GM18867 (cell line): ENCODE results near the gene TMIGD2.

ENCODE experiments used
- ATAC-seq: cut with Tn5 transposase; IDR thresholded peaks from one replicate; pipeline ENCODE4 v1.9.1; 2021; ENCODE audit warnings: mild to moderate bottlenecking, moderate library complexity; ENCODE audit not compliant: unreplicated experiment

The TMIGD2 gene

DNA sequence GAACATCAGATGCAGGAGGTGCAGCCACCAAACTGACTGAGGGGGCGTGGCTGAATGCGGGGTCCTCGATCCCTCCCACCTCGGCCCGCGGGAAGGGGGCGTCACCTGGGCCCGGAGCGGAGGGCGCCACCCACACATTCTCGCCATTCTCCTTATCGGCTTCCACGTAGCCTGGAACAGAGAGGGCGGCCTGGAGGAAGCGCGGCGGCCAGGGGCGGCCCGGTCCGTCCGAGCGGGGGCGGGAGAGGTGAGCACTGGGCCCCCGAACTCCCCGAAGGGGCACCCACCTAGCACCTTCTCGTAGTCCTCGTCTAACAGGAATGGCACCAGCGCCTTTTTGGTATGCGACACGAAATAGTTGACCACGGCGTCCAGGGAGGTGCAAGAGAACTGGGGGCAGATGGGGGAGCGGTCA lies 24.7 kb upstream of the TMIGD2 start:
- no peak for ATAC-seq

DNA sequence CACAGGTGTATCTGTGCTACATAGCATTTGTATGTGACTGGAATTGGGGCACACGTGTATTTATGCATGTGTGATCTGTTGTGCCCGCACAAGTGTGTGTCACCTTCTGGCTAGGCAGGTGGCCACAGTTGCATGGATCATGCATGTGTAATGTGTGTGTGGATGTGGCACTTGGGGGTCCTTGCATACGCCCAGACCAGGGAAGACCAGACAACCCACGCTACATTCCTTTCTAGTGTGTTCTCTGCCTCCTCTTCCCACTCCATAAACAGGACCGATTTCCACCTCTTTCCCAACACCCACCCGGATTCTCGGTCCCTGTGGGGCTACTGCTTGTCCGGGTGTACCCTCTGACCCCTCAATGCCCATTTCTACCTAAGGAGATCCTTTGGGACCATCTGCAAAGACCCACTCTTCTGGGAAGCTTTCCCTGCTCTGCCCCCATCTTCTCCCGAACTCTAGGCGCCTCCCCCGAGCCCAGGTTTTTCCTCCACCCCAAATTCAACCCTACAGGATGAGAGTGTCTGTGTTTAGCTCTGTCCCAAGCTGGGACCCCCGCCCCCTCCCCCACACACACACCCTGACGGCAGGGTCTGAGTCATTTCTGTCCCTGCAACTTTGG lies 24.1 kb upstream of the TMIGD2 start:
- ATAC-seq, result no peak

DNA sequence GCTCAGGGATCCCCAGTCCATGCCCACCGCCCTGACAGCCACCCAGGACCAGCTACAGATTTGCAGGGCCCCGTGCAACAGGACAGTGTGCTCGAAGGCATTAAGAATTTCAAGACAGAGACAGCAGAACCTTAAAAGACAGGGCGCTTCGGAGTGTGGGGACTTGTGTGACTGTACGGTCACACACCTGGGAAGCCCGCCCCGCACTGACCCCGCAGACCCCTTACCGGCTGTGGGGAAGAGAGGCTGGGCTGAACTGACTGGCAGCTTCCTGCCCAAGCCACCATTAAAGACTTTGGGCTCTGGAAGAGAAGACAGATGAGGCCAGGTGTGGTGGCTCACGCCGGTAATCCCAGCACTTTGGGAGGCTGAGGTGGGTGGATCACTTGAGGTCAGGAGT lies 22.0 kb upstream of the TMIGD2 start:
- no peak for ATAC-seq

GRCh38 chr19:4323692-4324091 lies 21.5 kb upstream of the TMIGD2 start:
- no peak for ATAC-seq

GRCh38 chr19:4322942-4323665 lies 20.9 kb upstream of the TMIGD2 start:
- ATAC-seq, result no peak

DNA sequence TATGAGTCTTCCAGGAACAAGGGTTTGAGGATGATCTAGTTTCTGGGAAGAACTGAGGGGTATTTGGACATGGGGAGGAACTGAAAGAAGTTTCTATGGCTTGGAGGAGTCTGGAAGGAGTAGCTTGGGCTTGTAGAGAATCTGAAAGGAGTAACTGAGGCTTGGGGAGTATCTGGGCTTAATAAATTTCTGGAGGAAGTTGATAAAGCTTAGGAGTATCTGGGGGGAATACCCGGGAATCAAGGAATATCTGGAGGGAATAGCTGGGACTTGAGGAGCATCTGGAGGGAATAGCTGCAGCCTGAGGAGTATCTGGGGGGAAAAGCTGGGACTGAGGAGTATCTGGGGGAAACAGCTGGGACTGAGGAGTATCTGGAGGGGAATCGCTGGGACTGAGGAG lies 18.2 kb upstream of the TMIGD2 start:
- no peak for ATAC-seq

DNA sequence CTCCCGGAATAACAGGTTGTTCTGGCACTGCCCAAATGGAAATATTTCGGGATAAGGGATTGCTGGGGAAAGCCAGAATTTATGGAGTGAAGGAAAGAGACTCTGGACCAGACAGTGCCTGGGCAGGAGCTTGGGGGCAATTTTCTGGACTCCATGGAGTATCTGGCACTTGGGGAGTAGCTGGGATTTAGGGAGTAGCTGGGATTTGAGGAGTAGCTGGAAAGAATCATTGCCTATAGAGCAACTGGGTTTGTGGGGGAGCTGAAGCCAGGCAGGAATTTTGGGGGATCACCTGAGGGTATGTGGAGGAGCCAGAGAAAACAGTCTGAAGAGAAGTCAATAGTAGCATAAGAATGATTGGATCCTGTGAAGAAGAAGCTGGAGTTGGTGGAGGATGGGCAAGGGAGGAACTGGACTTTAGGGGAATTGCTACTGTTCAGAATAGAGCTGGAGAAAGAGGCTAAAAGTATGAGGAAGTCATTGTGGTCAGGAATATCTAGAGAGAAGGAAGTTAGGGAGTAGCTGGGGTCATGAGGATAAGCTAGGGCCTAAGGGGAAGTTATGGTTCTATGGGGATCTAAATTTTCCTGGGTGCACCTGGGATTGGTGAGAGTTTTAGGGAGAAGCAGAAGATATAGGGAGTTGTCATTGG lies 17.0 kb upstream of the TMIGD2 start:
- ATAC-seq, result no peak

GRCh38 chr19:4318460-4318859 lies 16.3 kb upstream of the TMIGD2 start:
- no peak for ATAC-seq

- no peak for ATAC-seq
Measured at GRCh38 chr19:4316956-4317355, 14.8 kb upstream of the TMIGD2 start.

DNA sequence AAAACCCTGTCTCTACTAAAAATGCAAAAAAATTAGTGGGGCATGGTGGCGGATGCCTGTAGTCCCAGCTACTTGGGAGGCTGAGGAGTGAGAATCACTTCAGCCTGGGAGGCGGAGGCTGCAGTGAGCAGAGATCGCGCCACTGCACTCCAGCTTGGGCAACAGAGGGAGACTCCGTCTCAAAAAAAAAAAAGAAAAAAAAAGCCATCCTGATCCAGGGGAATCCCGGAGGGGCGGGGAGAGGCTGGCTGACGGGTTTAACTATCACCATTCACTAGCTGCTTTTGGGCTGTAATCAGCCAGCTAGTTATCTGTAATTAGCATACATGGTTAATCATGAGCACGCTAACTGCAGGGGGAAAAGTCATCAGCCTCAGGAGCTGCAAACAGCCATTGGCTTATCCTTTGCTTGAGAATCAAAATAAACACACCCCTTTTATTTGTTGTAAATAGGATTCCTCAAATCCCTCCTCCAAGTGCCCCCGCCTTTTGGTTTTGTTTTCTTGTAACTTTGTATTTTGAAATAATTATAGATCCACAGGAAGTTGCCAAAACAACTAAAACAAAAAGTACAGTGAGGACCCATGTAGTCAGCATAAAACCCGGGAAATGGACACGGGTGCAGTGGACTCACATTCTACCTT lies 11.8 kb upstream of the TMIGD2 start:
- ATAC-seq, result no peak

DNA sequence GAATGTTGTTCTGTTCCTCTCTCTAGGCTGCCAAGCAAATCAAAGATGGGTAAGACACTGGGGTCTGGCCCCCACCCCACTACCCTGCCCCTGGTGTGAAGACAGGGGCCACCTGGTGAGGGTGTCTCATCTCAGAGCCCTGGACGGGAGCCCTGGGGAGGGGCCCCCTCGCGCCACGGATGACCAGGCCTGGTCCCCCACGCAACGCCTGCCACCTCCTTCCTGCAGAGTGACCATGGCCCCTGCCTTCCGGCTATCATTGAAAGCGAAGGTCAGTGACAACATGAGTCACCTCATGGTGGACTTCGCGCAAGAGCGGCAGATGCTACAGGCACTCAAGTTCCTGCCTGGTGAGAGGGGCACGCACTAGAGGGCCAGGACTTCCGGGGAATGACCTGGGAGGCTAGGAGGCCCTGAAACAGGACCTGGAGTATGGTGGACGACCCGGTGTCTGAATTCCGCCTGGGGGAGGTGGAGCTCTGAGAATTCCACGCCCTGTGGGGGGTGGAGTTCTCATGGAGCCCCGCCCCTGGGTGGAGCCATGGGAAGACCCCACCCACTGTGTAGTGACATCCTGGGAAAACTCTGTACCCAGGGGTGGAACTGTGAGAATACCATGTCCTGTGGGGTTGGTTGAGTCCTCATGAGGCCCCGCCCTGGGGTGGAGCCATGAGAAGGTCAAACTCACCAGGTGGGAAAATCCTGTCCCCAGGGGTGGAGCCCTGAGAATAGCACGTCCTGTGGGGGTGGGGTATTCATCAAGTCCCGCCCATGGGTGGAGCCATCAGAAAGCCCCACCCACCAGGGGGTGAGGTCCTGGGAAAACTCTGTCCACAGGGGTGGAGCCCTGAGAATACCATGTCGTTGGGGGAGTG lies 8.3 kb upstream of the TMIGD2 start:
- ATAC-seq, result no peak

DNA sequence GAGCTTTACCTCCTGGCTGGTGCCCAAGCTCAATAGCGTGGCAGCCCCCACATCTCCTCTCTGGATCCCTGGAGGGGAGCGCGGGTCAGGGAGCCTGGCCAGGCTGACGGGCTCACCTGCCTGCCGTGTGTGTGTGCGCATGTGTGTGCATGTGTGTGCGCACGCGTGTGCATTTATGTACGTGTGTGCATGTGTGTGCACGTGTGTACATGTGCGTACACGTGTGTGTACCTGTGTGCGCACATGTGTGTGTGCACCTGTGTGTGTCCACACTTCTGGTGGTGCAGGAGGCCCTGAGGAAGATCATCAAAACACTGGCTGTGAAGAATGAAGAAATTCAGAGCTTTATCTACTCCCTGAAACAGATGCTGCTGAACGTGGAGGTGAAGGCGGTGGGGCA lies 3.5 kb upstream of the TMIGD2 start:
- no peak for ATAC-seq

DNA sequence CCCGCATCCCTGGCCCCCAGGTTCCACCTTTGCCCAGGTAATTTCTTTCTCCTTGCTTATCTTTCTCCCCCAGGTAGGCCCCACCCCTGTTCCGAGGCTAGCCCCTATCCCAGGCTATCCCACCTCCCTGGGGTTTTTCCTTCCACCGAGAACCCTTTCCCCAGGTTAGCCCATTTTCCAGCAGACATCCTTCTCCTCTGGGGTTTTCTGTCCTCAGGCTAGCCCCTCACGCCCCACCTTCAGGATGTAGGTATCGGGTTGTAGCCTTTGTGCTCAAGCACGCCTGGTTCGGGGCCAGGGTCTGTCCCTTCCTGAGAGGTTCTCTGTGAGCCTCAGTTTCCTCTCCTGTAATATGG lies 3.0 kb upstream of the TMIGD2 start:
- ATAC-seq, result no peak

DNA sequence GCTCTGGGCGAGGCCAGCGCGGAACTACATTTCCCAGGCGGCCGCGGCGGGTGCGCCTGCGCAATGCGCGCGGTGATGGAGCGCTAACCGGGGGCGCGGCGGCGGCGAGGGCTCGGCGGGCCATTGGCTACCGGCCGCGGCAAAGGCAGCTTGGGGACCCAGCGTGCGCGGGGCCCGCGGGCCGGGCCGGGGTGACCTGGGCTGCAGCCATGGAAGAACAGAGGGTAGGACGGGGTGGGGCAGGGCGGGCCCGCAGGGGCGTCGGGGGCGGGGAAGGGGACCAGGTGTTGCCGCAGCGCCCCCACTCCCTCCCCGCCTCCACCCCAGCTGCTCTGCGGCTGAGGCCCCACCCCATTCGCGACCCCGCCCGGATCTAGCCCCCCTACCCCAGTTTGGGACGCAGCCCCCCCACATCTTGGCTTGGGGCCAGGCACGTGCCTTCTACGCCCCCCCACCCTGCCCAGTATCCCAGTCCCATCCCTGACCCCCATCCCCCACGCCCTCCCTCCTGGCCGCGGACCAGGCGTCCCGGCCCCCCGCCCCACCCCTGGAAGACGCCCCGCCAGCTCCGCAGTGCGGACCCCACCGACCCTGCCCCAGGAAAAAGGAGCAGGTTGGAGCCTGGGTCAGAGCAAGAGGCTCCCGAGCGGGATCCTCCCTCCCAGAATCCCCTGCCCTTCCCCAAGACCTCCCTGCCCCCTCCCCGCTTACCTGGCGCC lies 2.5 kb upstream of the TMIGD2 start, which contains the start of gene FSD1:
FSD1 (plus strand) TSS at position 61 of the 719 bp plus-strand sequence; CDS start at position 210, 149 bp downstream.
- no peak for ATAC-seq

GRCh38 chr19:4303819-4304537 lies 1.8 kb upstream of the TMIGD2 start:
- ATAC-seq, result no peak

DNA sequence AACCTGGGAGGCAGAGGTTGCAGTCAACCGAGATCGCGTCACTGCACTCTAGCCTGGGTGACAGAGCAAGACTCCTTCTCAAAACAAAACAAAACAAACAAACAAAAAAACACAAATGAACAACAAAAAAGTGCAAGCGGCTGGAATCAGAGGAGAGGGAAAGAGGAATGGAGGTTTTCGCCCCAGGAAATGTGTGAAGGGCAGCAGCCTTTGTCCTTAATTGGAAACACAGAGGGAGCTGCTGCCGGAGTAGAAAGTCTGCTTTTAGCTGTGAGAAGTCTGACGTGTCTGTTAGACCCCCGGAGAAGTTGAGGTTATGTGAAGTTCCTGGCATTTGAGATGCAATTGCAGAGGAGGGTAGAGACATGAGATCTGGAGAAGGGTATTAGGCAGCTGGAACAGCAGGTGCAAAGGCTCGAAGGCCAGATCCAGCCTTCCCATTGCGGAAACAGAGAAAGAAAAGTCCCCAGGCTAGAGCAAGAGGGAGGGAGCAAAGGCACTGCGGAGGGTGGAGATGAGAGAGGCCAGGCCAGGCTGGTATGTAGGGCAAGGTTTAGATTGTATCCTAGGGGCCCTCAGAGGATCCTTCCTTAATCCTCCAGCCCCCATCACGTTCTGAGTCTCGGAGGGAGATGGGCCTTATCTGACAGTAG lies 473 bp downstream of the TMIGD2 start:
- ATAC-seq, result no peak

DNA sequence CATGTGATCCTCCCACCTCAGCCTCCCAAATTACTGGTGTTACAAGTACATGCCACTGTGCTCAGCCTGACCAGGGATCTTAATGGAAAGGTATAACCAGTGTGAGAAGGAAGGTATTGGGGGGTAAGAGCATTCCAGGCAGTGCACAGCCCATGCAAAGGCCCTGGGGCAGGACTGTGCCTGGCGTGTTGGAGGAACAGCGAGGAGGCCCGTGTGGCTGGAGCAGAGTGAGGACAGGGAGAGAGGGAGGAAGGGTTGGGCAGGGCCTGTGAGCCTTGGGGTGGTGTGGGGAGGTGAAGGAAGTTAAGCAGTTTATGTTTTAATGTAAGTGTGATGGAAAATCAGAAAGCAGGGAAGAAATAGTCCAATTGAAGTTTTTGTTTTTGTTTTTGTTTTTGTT lies 1.6 kb downstream of the TMIGD2 start:
- no peak for ATAC-seq

GRCh38 chr19:4298810-4299550 lies 3.2 kb downstream of the TMIGD2 start:
- no peak for ATAC-seq
